T-helper 2 cell treated with Interferon-gamma antibody and Interleukin-4, amounts not matched to agents 100 ng/mL and 5 ng/mL, for 36 hours (primary cell): Measurements from ENCODE around the gene TGM1. TPM values are rescaled to one million over a fixed set of nuclear protein-coding genes. Genes with fewer than 3 reads are reported as not detected.

Experiments
- intact Hi-C: fragments of 100-400 bp; cut with micrococcal nuclease; formaldehyde crosslinking; loops from one replicate; pipeline ENCODE4 v1.15.1; 2023
- total RNA-seq: library from RNA; stranded (reverse); gene quantifications from 2 replicates; pipeline ENCODE4 v1.2.3, GENCODE V29; 2022

The TGM1 gene
- total RNA-seq, 1 donor from 2014 or later = 5.6 TPM

DNA sequence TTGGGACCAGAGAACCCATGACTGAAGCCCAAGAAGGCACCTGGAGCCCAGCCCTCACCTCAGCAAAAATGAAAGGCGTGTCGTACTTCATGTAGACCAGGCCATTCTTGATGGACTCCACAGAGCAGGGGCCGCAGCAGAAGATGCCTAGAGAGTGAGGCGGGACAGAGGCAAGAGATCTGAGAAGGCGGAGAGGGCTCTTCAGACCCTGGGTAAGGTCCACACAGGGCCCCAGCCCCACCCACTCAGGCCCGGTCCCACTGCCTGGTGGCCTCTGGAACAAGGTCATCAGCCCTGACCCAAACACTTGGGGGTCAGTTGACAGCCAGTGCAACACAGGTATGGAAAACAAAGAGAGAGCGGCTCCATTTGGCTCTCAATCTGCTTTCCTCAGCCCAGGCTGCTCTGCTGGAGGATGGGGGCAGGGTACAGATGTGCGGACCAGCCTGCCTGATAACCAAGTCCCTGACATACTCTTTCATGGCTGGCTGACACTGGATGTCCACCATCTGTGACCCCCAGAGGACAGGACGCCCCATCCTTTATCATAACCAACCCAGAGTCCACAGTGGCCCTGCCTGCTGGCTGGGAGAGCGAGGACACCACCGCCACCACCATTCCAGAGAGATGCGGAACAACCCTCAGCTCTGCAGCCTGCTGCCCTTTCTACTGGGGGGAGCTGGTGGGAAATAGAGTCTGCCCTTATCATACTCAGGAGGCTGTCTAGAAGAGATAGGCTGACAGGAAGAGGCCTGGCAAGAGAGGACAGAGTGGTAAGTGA is 6.9 kb downstream of the TGM1 start:
- intact Hi-C loops = no loop called here

DNA sequence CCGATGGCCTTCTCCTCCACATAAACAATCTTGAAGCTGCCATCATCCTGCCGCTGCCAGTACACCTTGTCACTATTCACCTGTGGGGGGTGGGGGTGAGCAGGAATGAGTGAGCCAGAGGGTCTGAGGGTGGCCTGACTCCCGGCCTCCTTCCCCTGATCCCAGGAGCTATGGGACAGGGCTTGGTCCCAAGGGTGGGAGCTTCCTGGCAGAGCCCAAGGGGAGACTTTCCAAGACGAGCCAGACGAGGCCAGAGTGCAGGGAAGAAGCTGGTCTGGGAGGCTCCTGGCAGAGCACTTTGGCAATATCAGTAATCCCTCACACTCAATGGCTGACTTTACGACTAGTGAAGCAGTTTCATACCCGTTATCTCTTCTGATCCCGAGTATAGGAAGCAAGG is 7.5 kb downstream of the TGM1 start:
- intact Hi-C loops = no loop called here

DNA sequence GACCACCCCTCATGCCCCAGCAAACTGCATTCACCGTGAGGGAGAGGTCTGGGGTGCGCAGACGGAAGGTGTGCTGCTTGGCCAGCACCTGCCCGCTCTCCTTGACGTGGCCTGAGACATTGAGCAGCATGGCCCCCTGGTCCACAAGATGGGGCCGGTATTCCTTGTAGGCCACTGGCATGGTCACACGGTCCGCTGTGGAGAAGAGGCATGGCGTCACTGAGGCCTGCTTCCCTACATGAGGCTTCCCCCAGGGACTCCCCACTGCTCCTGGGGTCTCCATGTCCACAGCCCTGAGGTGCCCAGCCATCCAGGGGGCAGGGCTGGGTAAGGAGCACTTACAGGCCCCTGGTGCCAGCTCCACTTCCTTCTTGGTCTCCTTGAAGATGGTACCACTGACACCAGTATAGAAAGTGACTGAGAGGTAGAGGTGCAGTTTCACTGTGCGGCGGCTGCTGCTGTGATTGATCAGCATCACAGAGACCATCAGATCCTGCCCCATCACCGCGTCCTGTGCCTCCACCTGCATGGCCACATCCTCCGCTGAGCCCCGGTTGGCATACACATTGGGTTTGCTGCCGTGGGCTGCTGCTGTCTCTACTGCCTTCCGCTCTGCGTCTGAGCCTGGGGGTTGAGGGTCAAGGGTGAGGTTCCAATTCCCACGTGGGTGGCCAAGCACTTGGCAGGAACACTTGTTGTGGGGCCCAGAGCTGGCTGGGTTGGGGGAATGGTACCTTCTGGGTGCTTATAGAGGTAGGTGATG is 8.2 kb downstream of the TGM1 start:
- intact Hi-C loops = no loop called here

DNA sequence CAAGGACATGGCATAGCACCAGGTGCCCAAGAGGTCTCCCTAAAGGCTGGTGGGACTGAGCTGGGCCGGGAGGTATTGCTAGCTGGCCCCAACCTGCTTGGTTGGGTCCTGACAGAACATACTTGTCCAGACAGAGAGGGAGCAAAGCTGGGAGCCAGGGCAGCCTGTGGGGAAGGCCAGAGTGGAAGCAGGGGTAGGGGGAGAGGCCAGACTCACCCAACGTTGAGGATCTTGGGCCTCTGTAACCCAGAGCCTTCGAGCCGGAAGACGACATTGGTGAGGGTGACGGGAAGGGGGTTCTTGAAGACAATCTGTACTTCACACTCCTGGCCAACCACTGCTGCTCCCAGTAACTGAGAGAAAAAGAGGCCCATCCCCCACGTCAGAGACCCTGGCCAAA is 9.0 kb downstream of the TGM1 start:
- intact Hi-C loops = no loop called here

DNA sequence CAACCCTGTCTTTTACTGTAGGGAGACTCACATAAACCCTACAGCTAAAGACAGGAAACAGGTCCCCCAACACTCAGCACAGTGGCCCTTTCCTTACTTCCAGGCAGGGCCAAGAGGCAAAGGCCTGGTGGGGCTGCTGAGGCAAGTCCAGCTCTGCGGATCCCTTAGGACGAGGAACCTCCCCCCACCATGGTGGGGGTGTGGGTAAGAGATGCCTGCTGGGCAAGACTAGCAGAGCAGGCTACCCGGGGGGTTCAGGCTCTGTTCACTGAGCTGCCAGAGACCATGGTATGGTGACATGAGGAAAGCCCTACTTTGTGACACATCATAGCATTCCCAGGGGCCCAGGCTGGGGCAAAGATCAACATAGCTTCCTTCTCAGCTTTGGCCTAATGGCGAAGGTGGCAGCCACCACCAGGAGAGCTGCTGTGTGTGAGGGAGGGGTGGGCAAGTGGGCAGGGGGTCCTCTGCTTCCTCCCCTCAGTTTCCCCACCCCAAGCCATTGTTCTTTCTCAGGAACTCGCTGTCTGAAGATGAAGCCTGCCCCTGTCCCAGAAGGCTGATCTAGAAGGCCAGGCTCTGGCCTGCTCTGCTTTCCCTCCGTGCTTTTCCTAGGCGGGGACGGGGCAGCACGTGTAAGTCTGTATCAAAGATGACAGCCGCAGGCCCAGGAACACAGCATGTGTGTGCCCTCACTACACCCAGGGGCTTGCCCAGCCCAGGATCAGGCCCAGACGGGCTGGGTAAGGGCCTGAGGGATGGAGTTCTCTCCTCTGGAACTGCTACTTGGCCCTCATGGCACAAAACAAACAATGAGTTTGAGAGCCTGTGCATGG is 10.5 kb downstream of the TGM1 start:
- intact Hi-C loops = no loop called here

DNA sequence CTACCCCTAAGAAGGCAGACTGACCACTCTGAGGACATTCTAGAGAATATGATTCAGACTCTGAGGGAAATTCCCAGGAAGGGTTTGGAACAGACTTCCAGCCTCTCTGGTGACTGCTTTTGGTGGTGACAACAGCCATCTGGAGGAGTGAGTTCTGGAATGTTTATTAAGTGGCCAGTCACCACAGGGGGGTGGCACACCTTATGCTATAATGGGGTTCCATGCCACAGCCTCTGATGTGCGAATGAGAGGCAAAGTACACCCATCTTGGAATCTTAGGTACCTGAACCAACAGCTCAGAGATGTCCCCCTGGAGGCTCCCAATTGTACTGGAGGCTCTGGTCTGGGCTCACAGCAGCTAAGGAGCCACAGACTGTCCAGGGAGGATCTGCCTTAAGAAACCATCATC is 11.1 kb downstream of the TGM1 start:
- intact Hi-C loops = no loop called here

DNA sequence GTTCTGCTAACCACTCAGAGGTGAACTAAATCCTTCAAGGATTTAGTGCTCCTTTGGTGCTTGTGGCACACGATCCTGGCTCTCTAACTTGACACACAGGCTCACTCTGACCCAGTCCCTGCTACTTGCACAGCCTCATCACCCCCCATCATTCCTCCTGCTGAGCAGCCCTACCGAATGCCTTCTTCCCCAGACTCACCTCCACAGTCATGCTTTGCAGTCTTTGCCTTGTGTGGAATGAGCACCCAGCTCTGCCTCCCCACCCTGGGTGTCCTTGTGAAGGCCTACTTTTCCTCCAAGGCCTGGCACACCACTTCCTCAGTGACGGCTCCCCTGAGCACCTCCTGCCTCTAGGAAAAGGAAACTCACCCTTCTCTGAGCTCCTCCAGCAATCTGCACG is 12.6 kb downstream of the TGM1 start:
- intact Hi-C loops = no loop called here

DNA sequence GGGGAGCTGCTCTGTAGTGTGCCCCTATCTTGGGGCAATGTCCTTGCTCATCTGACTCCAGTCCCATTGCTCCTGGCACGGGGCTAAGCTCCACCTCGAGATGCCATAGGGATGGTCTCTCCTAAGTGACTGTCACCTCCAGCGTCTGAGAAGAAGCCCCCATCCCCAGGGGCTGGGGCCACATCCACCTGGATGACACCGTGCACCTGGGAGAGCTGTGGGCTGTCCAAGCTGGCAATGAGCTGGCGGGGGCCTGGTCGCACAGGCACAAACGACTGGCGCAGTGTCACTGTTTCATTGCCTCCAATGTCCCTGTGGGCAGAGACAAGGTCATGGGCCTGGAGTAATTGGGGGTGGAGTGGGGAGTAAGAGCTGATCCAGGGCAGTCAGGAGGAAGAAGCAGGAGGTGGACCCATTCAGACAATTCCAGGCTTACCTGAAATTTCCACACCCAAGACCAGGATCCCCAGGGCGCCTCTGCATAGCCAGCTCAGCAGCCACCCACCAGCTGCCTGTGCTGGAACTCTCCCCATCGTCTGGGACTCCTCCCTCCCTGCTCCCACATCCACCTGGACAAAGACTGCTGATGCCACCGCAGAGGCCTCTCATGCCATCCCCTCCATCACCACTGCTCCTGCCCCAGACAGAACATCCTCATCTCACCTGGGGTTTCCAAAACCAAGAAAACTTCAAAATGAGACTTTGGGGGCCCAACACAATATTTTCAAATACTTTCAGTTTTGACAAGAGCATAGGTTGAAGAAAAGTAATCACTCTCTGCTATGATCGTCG is 13.6 kb downstream of the TGM1 start:
- intact Hi-C loops = loop anchor here (10.0 kb wide), 1 partner anchor 425 kb away; no protein-coding TSS in a partner anchor

DNA sequence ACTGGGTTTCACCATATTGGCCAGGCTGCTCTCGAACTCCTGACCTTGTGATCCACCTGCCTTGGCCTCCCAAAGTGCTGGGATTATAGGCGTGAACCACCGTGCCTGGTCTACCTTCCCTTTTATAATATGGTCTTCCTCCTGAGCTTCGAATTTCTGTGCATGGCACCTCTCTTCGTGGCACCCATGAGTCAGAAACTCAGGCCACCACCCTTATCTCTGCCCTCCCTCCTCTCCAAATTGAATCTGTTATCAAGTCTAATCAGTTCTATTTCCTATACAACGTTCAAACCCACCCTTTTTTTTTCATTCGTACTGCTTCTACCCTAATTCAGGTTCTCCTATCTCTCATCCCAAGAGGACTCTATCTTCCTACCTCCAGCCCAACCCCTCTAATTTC is 15.6 kb downstream of the TGM1 start:
- intact Hi-C loops = loop anchor here (10.0 kb wide), 1 partner anchor 427 kb away; no protein-coding TSS in a partner anchor

DNA sequence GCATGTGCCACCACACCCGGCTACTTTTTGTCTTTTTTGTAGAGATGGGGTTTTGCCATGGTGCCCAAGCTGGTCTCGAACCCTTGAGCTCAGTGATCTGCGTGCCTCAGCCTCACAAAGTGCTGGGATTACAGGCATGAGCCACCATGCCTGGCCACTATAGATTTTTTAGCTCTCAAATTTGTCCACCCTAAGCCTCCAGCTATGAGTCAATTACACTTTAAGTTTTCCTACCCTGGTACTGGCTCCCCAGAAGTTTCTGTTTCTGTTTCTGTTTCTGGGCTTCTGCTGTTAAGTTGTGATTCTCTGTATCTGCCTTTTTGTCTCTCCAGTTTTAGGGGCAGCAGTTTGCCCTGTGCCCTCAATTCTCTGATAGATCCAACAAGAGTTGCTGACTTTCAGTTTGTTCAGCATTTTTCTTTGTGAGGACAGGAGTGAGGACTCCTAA is 16.2 kb downstream of the TGM1 start:
- intact Hi-C loops = loop anchor here (10.0 kb wide), 1 partner anchor 428 kb away; no protein-coding TSS in a partner anchor

DNA sequence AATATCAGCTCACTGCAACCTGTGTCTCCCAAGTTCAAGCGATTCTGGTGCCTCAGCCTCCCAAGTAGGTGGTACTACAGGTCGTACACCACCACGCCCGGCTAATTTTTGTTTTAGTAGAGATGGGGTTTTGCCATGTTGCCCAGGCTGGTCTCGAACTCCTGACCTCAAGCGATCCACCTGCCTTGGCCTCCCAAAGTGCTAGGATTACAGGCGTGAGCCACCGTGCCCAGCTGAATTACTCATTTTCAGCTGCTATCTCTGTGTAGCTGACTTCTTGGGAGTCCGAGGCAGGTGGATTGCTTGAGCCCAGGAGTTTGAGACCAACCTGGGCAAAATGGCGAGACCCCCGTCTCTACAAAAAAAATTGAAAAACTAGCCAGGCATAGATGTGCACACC is 17.6 kb downstream of the TGM1 start:
- intact Hi-C loops = loop anchor here (10.0 kb wide), 1 partner anchor 429 kb away; no protein-coding TSS in a partner anchor

DNA sequence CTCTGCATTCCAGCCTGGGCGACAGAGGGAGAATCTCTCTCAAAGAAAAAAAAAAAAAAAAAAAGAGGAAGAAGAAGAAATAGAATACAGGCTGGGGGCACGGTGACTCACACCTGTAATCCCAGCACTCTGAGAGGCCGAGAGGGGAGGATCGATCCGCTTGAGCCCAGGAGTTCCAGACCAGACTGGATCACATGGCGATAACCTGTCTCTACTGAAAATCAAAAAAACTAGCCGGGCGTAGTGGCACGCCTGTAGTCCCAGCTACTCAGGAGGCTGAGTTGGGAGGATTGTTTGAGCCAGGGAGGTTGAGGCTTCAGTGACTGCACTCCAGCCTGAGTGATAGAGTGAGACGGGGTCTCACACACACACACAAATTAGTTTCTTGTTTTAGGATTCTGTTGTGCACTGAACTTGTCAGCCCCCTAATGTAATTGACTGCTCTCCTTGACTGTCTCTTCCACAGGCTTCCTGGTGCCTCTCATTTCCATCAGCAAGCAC is 19.6 kb downstream of the TGM1 start:
- intact Hi-C loops = loop anchor here (10.0 kb wide), 1 partner anchor 431 kb away; no protein-coding TSS in a partner anchor

DNA sequence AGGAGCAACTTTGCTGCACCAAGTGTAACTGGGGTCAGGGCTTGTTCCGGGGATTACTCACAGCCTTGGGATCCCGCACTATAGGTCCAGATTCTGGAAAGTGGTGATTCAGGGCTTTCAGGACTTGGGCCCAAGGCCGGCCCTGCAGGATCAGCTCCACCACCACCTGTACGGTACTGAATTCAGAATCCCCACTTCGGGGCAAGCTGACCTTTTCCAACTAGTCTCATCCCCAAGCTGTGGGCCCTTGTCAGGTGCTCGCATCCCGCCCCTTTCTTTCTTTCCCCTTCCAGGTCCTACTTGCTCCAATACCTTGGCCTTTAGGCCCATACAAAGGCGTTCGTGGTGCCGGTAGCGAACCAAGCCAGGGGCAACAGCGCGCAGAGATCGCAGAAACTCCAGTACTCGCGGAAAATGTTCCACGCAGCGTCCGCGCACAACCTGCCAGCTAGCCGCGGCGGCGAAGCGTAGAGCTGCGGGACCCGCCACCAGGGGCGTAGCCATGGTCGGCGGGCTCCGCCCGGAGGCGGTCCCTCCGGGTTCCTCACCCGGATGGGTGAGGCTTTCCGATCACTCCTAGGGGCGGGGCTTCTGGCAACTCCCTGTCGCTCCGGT is 21.0 kb downstream of the TGM1 start:
- intact Hi-C loops = loop anchor here (1.0 to 10.0 kb wide), 12 partner anchors 10 to 433 kb away; partner anchors contain the start of genes DCAF11, DHRS1, GMPR2 and IPO4

DNA sequence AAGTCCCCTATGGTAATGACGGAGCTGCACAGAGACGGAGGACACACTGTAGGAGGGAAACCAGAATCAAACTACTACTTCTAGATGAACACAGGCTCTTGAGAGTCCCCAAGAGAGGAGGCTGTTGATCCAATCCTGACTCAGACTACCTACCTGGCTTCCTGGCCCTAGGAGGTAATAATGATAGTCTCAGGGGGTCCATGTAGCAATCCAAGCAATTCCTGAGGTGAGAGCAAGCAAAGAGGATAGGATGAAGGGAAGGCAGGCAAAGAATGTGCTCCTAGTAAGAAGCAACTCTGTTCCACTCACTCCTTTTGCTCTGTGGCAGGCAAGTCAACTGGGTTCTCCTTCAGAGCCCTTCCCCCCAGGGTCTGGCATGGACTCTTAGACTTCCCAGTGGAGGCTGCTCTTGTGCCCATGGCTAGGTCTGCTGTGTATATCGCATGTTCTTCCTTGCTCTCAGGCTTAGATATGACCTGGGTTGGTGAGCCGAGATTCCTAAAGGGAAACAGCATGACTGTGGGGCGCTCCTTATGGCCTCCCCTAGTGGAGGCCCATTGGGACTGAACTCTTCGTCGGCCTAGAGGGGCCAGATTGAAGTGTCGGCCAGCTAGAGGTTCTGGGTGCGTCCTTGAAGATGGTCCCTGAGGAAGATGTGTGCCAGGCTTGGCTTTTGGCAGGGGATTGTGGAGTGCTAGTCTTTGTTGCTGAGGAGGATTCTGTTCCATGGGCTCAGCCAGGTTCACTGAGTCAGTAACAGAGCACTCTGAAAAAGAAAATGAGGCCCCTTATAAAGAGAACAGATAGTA is 22.7 kb downstream of the TGM1 start:
- intact Hi-C loops = loop anchor here (10.0 kb wide), 1 partner anchor 434 kb away; no protein-coding TSS in a partner anchor

DNA sequence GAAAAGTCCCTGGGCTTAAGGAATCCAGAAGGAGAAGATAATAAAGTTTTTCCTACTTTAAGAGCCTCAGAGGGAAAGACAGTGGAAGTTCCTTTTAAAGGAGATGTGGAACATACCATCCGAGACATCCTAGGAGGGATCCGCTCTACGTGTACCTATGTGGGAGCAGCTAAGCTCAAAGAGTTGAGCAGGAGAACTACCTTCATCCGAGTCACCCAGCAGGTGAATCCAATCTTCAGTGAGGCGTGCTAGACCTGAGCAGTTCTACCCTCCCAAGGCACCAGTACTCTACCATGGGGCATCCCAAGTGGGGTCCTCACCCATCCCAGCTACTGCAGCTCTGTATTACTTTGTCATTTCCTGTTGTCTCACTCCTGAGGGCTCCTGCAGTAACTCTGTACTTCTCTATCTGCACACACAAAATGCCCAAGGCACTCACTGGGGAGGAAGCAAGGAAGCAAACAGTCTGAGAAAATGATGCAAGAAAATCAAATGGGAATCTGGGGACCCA is 24.4 kb downstream of the TGM1 start:
- intact Hi-C loops = no loop called here

DNA sequence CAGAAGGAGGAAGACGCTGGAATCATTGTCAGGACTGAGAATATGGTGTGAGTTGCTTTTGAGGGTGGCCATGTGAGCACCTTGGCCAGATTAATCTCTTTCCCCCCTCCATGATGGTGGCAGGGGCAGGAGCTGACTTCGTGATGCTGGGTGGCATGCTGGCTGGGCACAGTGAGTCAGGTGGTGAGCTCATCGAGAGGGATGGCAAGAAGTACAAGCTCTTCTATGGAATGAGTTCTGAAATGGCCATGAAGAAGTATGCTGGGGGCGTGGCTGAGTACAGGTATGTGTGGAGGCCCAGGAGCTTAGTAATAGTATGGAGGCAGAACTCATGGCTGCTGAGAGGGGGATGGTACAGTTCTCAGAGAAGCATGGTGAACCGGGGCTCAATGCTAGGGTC is 24.9 kb downstream of the TGM1 start:
- intact Hi-C loops = no loop called here

DNA sequence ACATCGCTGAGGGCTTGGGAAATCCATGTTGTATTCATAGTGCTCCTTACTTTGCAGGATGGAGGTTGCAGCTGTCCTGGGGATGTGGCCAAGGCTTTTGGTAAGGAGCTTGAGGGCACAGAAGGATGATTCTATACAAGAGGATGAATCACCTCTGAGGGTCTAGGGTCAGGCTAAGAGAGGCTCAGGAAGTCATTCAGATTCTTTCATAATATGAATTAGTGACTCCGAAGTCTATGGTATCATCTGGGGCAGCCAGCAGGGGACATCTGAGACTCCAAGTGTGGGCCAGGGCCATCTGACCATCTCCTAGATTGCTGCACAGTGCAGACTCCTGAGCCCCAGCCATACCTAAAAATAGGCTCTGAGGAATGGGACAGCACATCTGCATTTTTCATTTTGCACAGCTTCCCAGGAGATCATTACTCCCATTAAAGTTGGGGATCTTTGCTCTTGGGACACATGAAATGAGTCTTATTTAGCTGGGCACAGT is 25.5 kb downstream of the TGM1 start:
- intact Hi-C loops = no loop called here

DNA sequence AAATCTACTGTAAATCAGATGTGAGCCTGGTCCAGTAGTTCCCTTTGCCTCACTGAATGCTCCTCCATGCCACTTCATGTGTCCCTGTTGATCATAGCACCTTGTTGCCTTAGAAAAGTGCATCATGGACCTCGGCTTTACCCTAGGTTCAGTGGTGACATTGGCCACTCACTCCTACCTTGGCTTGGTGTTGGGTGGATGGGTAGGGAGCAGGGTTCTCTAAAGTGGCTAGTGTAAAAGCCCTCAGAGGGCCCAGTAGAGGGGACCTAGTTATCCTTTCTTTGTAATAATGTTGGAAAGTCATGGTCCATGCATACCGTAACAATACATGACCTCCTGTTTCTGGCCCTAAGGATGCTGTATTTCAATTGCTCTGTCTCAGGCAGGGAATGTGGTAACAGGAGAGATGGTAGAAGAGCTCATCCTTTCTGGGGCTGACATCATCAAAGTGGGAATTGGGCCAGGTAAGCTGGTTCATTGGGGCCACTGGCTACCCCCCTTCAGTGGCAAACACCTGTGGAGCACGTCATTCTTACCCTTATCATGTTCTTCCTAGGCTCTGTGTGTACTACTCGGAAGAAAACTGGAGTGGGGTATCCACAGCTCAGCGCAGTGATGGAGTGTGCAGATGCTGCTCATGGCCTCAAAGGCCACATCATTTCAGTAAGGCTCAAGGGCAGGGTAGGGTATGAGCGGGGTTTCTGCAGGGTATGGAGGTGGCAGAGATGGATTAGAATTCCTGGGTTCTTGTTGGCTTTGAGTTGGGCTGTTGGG is 26.1 kb downstream of the TGM1 start:
- intact Hi-C loops = no loop called here
